PC-3 (cell line): ENCODE measurements around the gene EAPP. TPM values are rescaled to one million over a fixed set of nuclear protein-coding genes. Genes with fewer than 3 reads are reported as not detected.

ENCODE experiments used
- ATAC-seq: fragments of 200-7000 bp; cut with Tn5 transposase; 2 replicates; pipeline ENCODE4 v1.9.1; 2020; ENCODE audit warnings: mild to moderate bottlenecking, moderate library complexity
- Bru-seq: library from RNA; stranded (reverse); fragments of 400-500 nt; gene quantifications from one replicate; lab custom pipeline; 2021; lab: Mats Ljungman, UMichigan
- BruChase-seq, 2 experiments: library from RNA; stranded (reverse); fragments of 400-500 nt; gene quantifications; one replicate each; lab custom pipeline; 2021; lab: Mats Ljungman, UMichigan
- BruUV-seq: library from RNA; stranded (reverse); fragments of 400-500 nt; replicated peaks from 2 replicates; lab custom pipeline; 2021; lab: Mats Ljungman, UMichigan
- CTCF ChIA-PET: fragments of 300-600 bp; sonication (Branson Sonifier 250); formaldehyde crosslinking; loops from one replicate; lab custom pipeline; 2022; ENCODE audit warnings: antibody characterized with exemption; lab: Charles Lee
- POLR2A ChIA-PET: fragments of 300-600 bp; sonication (Branson Sonifier 250); formaldehyde crosslinking; loops from one replicate; lab custom pipeline; 2022; ENCODE audit warnings: antibody characterized with exemption; ENCODE audit not compliant: unreplicated experiment; lab: Charles Lee
- DNase-seq: peaks from one replicate; pipeline ENCODE4 v3.0.0-alpha.2; 2015
- H2AFZ ChIP-seq: fragments of 300-600 bp; sonication (generic); 2 replicates; pipeline ENCODE4 v1.6.0; 2016; ENCODE audit warnings: antibody characterized with exemption, low read length
- H3F3A ChIP-seq: fragments of 300-600 bp; sonication (generic); one replicate; pipeline ENCODE4 v1.6.0; 2017; ENCODE audit warnings: antibody characterized with exemption, low read length, control low read depth, mild to moderate bottlenecking; ENCODE audit not compliant: unreplicated experiment
- H3K27ac ChIP-seq: fragments of 300-600 bp; sonication (generic); 2 replicates; pipeline ENCODE4 v1.5.1; 2016; ENCODE audit warnings: mild to moderate bottlenecking, low read length
- H3K27me3 ChIP-seq: fragments of 300-600 bp; sonication (generic); 2 replicates; pipeline ENCODE4 v1.6.1; 2016; ENCODE audit warnings: low read length, mixed read lengths
- H3K36me3 ChIP-seq: fragments of 300-600 bp; sonication (generic); 2 replicates; pipeline ENCODE4 v1.6.1; 2016; ENCODE audit warnings: low read depth, mixed run types, low read length, mixed read lengths
- H3K4me1 ChIP-seq: fragments of 300-600 bp; sonication (generic); 2 replicates; pipeline ENCODE4 v1.5.1; 2016; ENCODE audit warnings: low read length; ENCODE audit not compliant: insufficient read depth
- H3K4me2 ChIP-seq: fragments of 300-600 bp; sonication (generic); 2 replicates; pipeline ENCODE4 v1.6.0; 2016; ENCODE audit warnings: low read length
- H3K4me3 ChIP-seq: fragments of 300-600 bp; sonication (generic); 2 replicates; pipeline ENCODE4 v1.5.1; 2016; ENCODE audit warnings: mild to moderate bottlenecking, low read length, mixed read lengths
- H3K79me2 ChIP-seq: fragments of 300-600 bp; sonication (generic); 2 replicates; pipeline ENCODE4 v1.6.1; 2017; ENCODE audit warnings: low read length, mixed read lengths
- H3K9ac ChIP-seq: fragments of 300-600 bp; sonication (generic); 2 replicates; pipeline ENCODE4 v1.6.0; 2016; ENCODE audit warnings: mild to moderate bottlenecking, low read length
- H3K9me2 ChIP-seq: fragments of 300-600 bp; sonication (generic); replicated peaks from 2 replicates; pipeline ENCODE4 v1.6.1; 2016; ENCODE audit warnings: mixed run types, low read length, mixed read lengths
- H3K9me3 ChIP-seq: fragments of 300-600 bp; sonication (generic); 2 replicates; pipeline ENCODE4 v1.6.1; 2016; ENCODE audit warnings: low read length, mixed read lengths
- H4K20me1 ChIP-seq: fragments of 300-600 bp; sonication (generic); 2 replicates; pipeline ENCODE4 v1.6.1; 2016; ENCODE audit warnings: low read length, mixed read lengths
- CTCF ChIP-seq: fragments of 300-600 bp; sonication (generic); conservative IDR thresholded peaks from 2 replicates; pipeline ENCODE4 v1.5.1; 2017; ENCODE audit warnings: antibody characterized with exemption, low read depth, mild to moderate bottlenecking, low read length
- EZH2 ChIP-seq: fragments of 300-600 bp; sonication (generic); IDR thresholded peaks from one replicate; pipeline ENCODE4 v1.6.1; 2017; ENCODE audit warnings: antibody characterized with exemption, mild to moderate bottlenecking, low read length; ENCODE audit not compliant: unreplicated experiment
- EZH2phosphoT487 ChIP-seq: fragments of 300-600 bp; sonication (generic); IDR thresholded peaks from 2 replicates; pipeline ENCODE4 v1.6.1; 2018; ENCODE audit warnings: mild to moderate bottlenecking, antibody characterized with exemption, low read length, borderline replicate concordance
- intact Hi-C: fragments of 100-400 bp; cut with micrococcal nuclease; formaldehyde crosslinking; loops from 2 replicates; pipeline ENCODE4 v1.9.0; 2023
- long read RNA-seq: library from polyadenylated mRNA; unstranded; transcript quantifications from one replicate; pipeline ENCODE4 v2.0.0, GENCODE V29; 2021; ENCODE audit not compliant: unreplicated experiment
- total RNA-seq: library from RNA; depleted of rRNA; stranded (reverse); fragments of >200 nt; gene quantifications from 2 replicates; pipeline ENCODE4 v1.2.3, GENCODE V29; 2014; rRNA removed

EAPP gene, protein sequence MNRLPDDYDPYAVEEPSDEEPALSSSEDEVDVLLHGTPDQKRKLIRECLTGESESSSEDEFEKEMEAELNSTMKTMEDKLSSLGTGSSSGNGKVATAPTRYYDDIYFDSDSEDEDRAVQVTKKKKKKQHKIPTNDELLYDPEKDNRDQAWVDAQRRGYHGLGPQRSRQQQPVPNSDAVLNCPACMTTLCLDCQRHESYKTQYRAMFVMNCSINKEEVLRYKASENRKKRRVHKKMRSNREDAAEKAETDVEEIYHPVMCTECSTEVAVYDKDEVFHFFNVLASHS
- total RNA-seq = 38.2 and 49.5 TPM in 2 replicates
- Bru-seq, nascent RNA = percentile 74 among the genes with signal in this experiment
- BruChase-seq, experiment 1, labeled RNA remaining after a 6-hour chase = percentile 76 among the genes with signal in this experiment
- percentile 76 among the genes with signal in this experiment for BruChase-seq, experiment 2, labeled RNA remaining after a 2-hour chase
- long read RNA-seq, transcript EAPP-201 (6 exons, 1,321 nt) = major isoform, 60 of 77 reads
- long read RNA-seq, partial matches to known transcripts = 3 of 77 reads
- long read RNA-seq, other reads (novel, unspliced or antisense) = 14 of 77 reads

GRCh38 chr14:34539407-34540180 lies at the start of gene EAPP:
EAPP (minus strand) TSS chr14:34539701; CDS start chr14:34539628, 73 bp downstream.
- Histone ChIP-seq H3K9me3 (no peaks in the 10 kb centered on the region), H3K4me2 (peak within 1 kb of the TSS; percentile 97), H3K27me3 (no peaks in the 10 kb centered on the region), H3K79me2 (peaks cover 26% of the 10 kb centered on the region), H3K27ac (peak within 1 kb of the TSS; percentile 50), H4K20me1 (no peaks in the 10 kb centered on the region), H3K4me1 (peaks cover 8% of the 10 kb centered on the region; the same call in 1 of the 2 replicates), H3K36me3 (0 out of 2 replicates have a peak, but pooled peaks cover 3% of the 10 kb centered on the region), H3K9me2 (no peaks in the 10 kb centered on the region), H3K9ac (peak within 1 kb of the TSS; percentile 97), H2AFZ (peak within 1 kb of the TSS; percentile 89), H3F3A (no peaks in the 10 kb centered on the region), H3K4me3 (peak within 1 kb of the TSS; percentile 95)
- ATAC-seq (peak; percentile 99), DNase-seq (peak; percentile 98)
- ChIA-PET CTCF (no interaction called here), POLR2A (interaction anchor here (0.5 to 0.8 kb wide), 2 partner anchors 113 to 313 kb away, joined by 3 to 4 read pairs; no protein-coding TSS in a partner anchor)
- intact Hi-C loops = loop anchor here (5.0 kb wide), 1 partner anchor 77 kb away; the partner anchor contains the start of gene SPTSSA
- BruUV-seq = no TSS peak
- TF ChIP-seq EZH2 = no peak
- TF ChIP-seq EZH2phosphoT487 = no peak
- no peak for TF ChIP-seq CTCF

DNA sequence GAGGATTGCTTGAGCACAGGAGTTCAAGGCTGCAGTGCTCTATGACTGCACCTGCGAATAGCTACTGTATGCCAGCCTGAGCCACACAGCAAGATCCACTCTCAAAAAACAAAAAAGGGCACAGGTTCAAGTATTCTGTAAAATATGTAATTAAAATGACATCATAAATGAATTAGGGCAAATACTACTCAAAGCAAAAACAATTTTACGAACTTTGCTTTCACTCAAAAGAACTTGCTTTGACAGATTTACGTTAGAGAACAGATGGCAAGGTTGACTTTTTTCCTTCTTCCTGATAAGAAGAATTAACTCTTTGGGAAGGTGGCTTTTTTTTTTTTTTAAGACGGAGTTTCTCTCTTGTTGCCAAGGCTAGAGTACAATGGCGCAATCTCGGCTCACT lies 44.0 kb upstream of the EAPP start:
- DNase-seq (no peak), ATAC-seq (no peak)
- Histone ChIP-seq H2AFZ (no peak overlapping the region), H3K36me3 (peaks cover 10% of the 10 kb centered on the region), H3F3A (no peaks in the 10 kb centered on the region), H3K27me3 (no peaks in the 10 kb centered on the region), H3K9ac (no peak overlapping the region), H3K9me2 (no peaks in the 10 kb centered on the region), H4K20me1 (no peaks in the 10 kb centered on the region), H3K27ac (no peak overlapping the region), H3K79me2 (no peaks in the 10 kb centered on the region), H3K4me1 (no peaks in the 10 kb centered on the region), H3K9me3 (no peaks in the 10 kb centered on the region), H3K4me3 (no peak overlapping the region), H3K4me2 (no peak overlapping the region)
- no peak for TF ChIP-seq CTCF
- no peak for TF ChIP-seq EZH2phosphoT487
- no peak for TF ChIP-seq EZH2
- no TSS peak for BruUV-seq
- CTCF ChIA-PET = interaction anchor here (0.6 kb wide), 1 partner anchor 139 kb away, joined by 4 read pairs; no protein-coding TSS in a partner anchor
- intact Hi-C loops = no loop called here
- POLR2A ChIA-PET = no interaction called here
